Ovary (tissue), 10 donors: ENCODE results near the gene POLR2J2. TPM values are rescaled to one million over a fixed set of nuclear protein-coding genes. Genes with fewer than 3 reads are reported as not detected.
"Not testable (repeated sequence)": the region's sequence is repeated elsewhere in the genome, so short reads cannot be mapped to it uniquely, and the experiment has no call there.

Source experiments
- DNase-seq, 5 donors: peaks; one replicate each; pipeline ENCODE4 v3.0.0-alpha.2; 2019 to 2020
- H3K27ac ChIP-seq, 2 donors: fragments of 200-600 bp; one replicate each; pipeline versions ENCODE4 v1.5.1 to v1.8.0; 2019 to 2022
- H3K27me3 ChIP-seq: fragments of 200-600 bp; one replicate; pipeline ENCODE4 v1.8.0; 2022
- H3K36me3 ChIP-seq: fragments of 200-600 bp; sonication (generic); one replicate; pipeline ENCODE4 v1.5.1; 2019
- H3K4me1 ChIP-seq: one replicate; pipeline ENCODE4 v1.8.1; 2013; ENCODE audit warnings: mild to moderate bottlenecking, moderate library complexity; ENCODE audit not compliant: insufficient read depth
- H3K4me3 ChIP-seq: fragments of 200-600 bp; sonication (generic); one replicate; pipeline ENCODE4 v1.5.1; 2017
- H3K9me3 ChIP-seq, 2 donors: fragments of 200-600 bp in 1 of 2; sonication (generic) in 1 of 2; one replicate each; pipeline versions ENCODE4 v1.5.1 to v1.8.1; 2013 to 2019; ENCODE audit warnings: mild to moderate bottlenecking in 1 of 2, moderate library complexity in 1 of 2
- WGBS, 3 donors: extraction: QIAGEN DNeasy Blood & Tissue Kit in 1 of 3; methylation state at CpG; one replicate each; pipeline versions ENCODE4 v1.1.5 to v1.1.7; 2013 to 2017; 5-methylcytosine and 5-hydroxymethylcytosine counted together
- intact Hi-C, 4 donors: fragments of 100-400 bp; cut with DNase I; formaldehyde crosslinking; loops; one replicate each; pipeline versions ENCODE4 v1.11.0 to v1.15.1; 2022 to 2023
- long read RNA-seq, 3 donors: library from polyadenylated mRNA in 2 of 3; unstranded in 2 of 3; transcript quantifications; one replicate each; pipeline ENCODE4 v2.0.0 and lab custom pipeline, GENCODE V29; 2021 to 2026
- polyA plus RNA-seq, 2 donors: library from polyadenylated mRNA; stranded (reverse); fragments of 200-250 nt in 1 of 2; fragments of 350-450 nt in 1 of 2; fragmentation: Illumina TruSeq in 1 of 2; extraction: RNeasy Lipid Tissue Mini Kit (QIAGEN cat#74804) in 1 of 2; gene quantifications; one replicate each; pipeline ENCODE4 v1.2.3, GENCODE V29; 2013 to 2014
- total RNA-seq, 7 donors: library from RNA; depleted of rRNA in 2 of 7; stranded (reverse); fragments of >200 nt in 2 of 7; fragmentation: NEBNext Ultra II Directional in 3 of 7; extraction: Animal tissue kit (Norgen Biotek cat#: 25700) in 3 of 7; gene quantifications; one replicate each; pipeline versions ENCODE4 v1.1.0 to v1.2.4, GENCODE V29; 2016 to 2023
- donor health status: DM: no; HTN: no; CAD: no; lungs with moderate emphysema.
- donor health status: DM: no; HTN: no; CAD: no.
- donor health status: Bipolar disorder and iron deficiency.
- donor health status: DM: yes; HTN: yes; CAD: no.
- donor health status: DM: no; HTN: no; CAD: no.
- donor health status: DM: yes; HTN: yes; CAD: no.

The POLR2J2 gene
- total RNA-seq = 1 to 10 TPM in 6 of 7 donors, under 1 TPM in 1; 0.46 to 8.7 (median 5.7) TPM
- polyA plus RNA-seq = 1 to 10 TPM; 2.0 to 3.1 TPM
- long read RNA-seq, donor 1, partial matches to known transcripts = 0 of 1 reads
- long read RNA-seq, donor 1, other reads (novel, unspliced or antisense) = 0 of 1 reads
- long read RNA-seq, donor 2, partial matches to known transcripts = 0 of 1 reads
- long read RNA-seq, donor 2, other reads (novel, unspliced or antisense) = 0 of 1 reads
- long read RNA-seq, donor 3 = 0 reads

DNA sequence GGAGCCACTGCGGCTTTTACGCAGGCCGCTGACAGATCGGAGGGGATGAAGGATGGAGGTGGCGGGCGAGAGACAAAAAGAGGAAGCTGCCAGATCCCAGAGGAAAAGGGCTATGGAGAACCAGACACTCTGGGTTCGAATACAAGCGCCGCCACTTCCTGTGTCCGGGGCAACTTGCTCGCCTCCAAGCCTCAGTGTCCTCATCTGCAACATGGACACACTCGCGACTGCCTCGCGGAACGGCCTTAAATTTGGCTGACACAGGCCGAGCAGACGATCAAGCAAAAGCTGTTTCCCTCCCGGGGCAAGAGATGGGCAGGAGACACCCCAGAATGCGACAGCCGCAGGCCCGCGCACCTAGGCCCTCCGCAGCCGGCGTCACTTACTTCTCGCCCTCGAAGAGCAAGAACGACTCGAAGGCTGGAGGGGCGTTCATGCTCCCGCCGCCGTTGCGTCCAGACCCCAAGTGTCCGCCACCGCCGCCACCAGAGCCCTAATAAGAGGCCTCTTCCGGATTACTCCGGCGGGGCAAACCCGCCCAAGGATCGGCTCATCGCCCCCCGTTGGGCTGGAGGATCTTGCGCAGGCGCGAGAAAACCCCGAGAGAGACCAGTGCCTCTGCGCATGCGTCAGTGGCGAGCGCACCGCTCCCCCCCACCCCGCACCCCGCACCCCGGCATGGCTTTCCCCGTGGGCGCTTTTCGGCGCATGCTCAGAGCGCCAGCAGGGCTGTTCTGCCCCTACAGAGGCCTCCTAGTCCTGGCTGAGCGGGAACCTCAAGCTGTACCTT is at the start of gene POLR2J2:
POLR2J2 (minus strand) TSS at position 498 of the 790 bp plus-strand sequence; CDS start at position 436, 62 bp downstream.
- H3K27me3 ChIP-seq, H3K36me3 ChIP-seq, intact Hi-C loops, H3K9me3 ChIP-seq, H3K27ac ChIP-seq, H3K4me1 ChIP-seq: not testable (repeated sequence)
- 1% methylated on average over 37 of the region's 63 CpGs; no CpG with 5 or more reads in 2 of the 3 donors for WGBS, 3 donors
- H3K4me3 ChIP-seq = peak within 1 kb of the TSS; percentile 32
- peak in 2 of 5 donors; percentile 86 to 98 for DNase-seq

DNA sequence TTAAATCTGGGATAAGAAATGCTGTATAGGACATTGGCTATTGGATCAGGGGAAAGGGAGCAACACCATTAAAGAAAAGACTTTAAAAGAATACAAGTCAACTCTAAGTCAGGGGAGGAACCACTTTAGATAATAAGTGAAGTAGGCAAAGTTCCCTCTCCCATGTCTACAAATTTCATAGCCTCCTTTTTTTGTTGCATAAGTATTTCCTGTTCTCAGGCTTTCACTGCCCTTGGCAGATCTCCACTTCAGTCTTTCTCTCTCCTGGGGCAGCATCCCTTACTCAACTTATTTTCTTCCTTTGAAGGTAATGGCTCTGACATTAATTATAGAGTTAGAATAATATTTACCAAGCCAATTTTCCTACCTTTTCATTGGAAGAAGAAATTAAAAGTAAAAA is 47.0 kb upstream of the POLR2J2 start:
- H3K4me1 ChIP-seq, DNase-seq, intact Hi-C loops, H3K9me3 ChIP-seq, H3K27me3 ChIP-seq, H3K27ac ChIP-seq, H3K4me3 ChIP-seq, H3K36me3 ChIP-seq: not testable (repeated sequence)

DNA sequence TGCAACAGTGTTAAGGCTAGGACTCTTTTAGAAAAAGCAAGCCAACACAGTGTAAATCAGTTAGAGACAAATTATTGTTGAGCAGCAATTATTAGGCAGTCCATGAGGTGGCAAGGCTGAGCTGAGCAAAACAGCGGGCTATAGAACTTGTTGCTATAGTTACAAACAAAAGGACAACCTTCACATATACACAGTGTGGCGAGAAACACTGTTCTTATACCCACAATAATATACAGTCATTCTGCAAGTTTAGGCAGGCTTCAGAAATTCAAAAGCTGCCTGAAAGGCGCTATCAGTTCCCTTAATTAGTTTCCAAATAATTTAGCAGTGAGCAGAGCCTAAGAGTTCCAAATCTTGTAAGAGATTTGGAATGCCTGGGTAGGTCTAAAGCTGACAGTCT is 44.3 kb upstream of the POLR2J2 start:
- intact Hi-C loops, H3K27me3 ChIP-seq, H3K27ac ChIP-seq, H3K4me3 ChIP-seq, DNase-seq, H3K4me1 ChIP-seq, H3K36me3 ChIP-seq, H3K9me3 ChIP-seq: not testable (repeated sequence)
- WGBS, 3 donors = 72 to 84% (median 80%) methylated on average over 2 to 3 of the region's 3 CpGs

DNA sequence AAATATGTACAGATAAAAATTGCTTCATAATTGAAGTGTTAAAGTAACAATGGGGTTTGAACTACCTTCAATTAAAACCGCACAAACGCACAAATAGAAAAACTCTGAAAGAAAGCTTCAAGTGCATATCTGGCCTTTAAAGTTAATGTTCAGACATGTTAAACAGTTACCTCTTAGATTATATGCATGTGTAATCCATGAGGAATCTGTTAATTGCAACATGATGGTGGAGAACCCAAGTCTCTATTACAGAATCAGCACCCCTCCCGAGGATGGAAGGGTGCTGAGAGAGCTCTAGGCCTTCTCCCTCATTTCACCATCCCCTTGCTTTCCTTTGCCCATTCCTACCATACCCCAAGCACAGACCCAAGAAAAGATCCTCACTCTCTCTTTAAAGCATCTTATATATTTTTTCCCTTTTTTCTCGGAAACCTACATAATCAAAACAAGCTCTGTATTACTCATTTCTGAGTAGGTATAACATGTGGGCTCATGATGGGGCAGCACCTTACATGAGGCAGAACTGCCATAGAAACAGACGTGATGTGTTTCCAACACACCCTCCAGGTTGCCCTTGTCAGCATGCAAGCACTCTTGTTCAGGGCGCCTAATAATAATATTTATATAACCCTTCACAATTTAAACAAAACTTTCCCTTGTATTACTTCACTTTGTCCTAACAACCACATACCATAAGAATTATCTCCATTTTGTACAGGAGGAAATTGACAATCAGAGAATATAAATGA is 43.5 kb upstream of the POLR2J2 start:
- H3K27ac ChIP-seq, H3K36me3 ChIP-seq, H3K27me3 ChIP-seq, H3K4me3 ChIP-seq, H3K9me3 ChIP-seq, intact Hi-C loops, DNase-seq, H3K4me1 ChIP-seq: not testable (repeated sequence)
- WGBS, 3 donors = 76 to 89% (median 78%) methylated on average over 5 to 6 of the region's 6 CpGs

DNA sequence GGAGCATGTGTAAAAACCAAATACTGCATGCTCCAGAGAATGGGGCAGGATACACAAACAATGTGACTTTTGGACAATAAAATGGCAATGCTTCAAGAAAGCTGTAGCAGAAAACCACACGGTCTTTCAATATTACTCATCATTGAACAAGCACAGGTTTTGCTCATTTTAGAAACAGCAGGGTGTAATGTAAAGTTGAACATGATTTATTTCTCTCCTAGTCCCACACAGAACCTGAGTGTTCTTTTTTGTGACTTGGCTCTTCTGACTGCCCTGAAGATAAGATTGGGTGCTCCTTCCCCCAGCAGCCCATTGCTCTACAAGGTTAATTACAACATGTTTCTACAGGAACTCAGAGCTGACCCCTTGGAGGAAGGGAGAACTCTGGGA is 42.2 kb upstream of the POLR2J2 start:
- H3K4me3 ChIP-seq, intact Hi-C loops, H3K27me3 ChIP-seq, H3K36me3 ChIP-seq, DNase-seq, H3K9me3 ChIP-seq, H3K27ac ChIP-seq, H3K4me1 ChIP-seq: not testable (repeated sequence)
- no CpG with 5 or more reads among the region's 1 CpG for WGBS, 3 donors

DNA sequence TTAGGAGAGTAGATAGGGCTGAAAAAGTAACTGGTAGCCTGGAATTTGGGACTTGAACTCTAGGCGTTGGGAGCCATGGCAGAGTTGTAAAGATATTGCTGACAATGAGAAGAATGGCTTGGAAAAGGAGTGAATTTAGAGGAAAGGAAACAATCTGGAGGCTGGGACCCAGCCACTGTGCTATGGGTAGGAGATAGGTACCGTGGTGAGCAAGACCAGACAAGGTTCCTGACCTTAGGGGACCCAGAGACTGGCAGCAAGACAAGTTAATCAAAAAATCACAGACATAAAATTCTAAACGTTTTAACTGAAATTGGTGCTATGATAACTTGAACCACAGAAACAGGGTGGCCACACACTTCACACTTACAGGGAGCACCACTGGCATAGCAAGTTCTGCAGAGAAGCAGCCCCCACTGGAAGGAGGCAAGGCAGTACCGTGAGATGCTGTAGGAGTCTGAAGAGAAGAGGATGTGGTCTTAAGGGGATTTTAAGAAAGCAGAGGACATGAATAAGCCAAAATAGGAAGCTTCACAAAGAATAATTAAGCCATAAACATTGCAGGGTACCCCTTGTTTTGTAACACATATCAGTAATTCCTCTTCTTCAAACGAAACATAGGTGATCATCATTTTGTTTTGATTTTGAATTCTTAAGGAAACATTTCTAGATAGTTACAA is 41.7 kb upstream of the POLR2J2 start:
- intact Hi-C loops, H3K36me3 ChIP-seq, H3K27me3 ChIP-seq, DNase-seq, H3K27ac ChIP-seq, H3K9me3 ChIP-seq, H3K4me3 ChIP-seq, H3K4me1 ChIP-seq: not testable (repeated sequence)
- 32 to 41% (median 36%) methylated on average over 5 of the region's 5 CpGs for WGBS, 3 donors

DNA sequence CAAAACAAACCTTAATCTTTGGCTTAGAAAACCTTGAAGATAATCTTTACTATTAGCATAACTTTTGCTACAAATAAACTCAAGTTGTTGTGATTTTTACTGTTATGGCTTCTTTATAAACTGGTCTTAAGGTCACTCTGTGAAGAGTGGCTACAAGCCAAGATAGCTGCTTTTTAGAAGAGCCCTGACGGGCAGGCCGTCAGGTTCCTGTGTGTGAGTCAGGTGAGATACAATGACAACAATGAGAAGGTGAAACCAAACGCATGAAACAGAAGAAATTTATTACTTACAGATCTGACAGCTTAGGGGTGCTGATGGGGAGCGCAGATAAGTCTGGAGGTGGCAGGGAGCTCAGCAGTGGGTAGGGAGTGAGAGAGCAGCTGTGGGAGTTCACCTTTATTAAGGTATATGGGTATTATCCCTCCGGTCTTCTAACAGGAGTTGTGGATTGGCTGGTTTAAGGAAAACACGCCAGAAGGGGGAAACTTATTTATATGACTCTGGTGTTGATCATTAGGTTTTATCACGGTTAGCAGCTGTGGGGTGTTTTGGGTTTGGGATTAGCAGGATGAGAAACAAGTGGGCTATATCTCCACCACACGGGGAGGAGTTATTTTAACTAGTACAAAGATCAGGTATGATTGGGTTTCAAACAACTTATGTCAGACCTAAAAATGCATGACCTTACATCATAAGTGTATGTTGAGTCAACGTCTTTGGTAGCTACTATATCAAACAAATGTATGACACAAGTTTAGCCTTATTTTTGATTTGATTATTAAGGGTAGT is 27.7 kb upstream of the POLR2J2 start:
- H3K4me3 ChIP-seq, intact Hi-C loops, H3K36me3 ChIP-seq, DNase-seq, H3K9me3 ChIP-seq, H3K27ac ChIP-seq, H3K27me3 ChIP-seq, H3K4me1 ChIP-seq: not testable (repeated sequence)
- 19 to 51% (median 39%) methylated on average over 9 of the region's 9 CpGs for WGBS, 3 donors

DNA sequence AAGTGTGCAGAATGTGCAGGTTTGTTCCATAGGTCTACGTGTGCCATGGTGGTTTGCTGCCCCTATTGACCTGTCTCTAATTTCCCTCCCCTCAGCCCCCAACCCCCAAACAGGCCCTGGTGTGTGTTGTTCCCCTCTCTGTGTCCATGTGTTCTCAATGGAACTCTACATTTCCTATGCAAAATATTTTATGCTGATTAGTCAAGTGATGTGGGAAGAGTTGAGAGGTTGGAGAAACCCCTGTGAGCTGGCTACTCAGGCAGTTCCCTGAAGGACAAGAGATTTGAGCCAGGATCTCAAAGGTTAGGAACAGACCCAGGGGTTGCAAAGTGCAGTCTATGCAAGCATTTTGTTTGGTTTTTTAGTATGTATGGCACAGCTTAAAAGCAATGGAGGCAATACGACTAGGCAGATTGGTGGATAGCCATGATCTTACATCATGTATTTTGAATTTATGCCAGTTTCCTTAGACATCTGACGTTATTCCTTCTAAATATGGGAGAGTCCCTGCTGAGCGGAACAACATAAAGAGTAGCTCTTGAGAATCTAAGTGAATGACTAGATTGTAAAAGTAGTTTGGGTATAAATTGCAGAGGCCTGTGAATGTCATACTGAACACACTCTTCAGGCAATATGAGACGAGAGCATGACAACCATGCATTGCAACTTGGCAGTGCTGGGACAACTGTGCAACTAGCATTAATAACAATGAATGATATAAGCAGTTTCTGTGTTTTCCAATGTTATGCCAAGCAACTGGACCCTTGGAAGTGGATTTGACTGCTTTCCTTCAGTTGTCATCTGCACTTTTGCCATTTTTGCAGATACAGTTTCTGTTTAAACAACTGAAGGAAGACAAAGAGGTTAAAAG is 26.4 kb upstream of the POLR2J2 start:
- H3K9me3 ChIP-seq, H3K4me1 ChIP-seq, H3K36me3 ChIP-seq, H3K4me3 ChIP-seq, intact Hi-C loops, H3K27ac ChIP-seq, H3K27me3 ChIP-seq, DNase-seq: not testable (repeated sequence)
- WGBS, 3 donors = 74 to 83% (median 83%) methylated on average over 5 of the region's 5 CpGs

DNA sequence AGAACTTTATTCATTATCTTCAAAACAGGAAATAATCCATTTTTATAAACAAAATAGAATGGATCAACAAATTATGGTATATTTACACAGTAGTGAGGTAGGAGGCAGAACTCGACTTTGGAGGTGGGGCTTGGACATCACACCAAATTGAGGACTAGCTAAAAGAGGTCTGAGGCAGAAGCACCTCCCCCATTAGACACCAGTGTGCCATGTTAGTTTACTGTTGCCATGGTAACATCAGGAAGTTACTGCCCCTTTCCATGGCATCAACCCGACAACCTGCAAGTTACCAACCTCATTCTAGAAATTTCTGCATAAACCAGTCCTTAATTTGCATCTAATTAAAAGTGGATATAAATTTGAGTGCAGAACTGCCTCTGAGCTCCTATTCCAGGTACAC is 24.5 kb upstream of the POLR2J2 start:
- H3K4me1 ChIP-seq, H3K4me3 ChIP-seq, DNase-seq, H3K27ac ChIP-seq, H3K9me3 ChIP-seq, intact Hi-C loops, H3K27me3 ChIP-seq, H3K36me3 ChIP-seq: not testable (repeated sequence)
- 45 to 50% methylated on average over 1 of the region's 2 CpGs; no CpG with 5 or more reads in 1 of the 3 donors for WGBS, 3 donors

DNA sequence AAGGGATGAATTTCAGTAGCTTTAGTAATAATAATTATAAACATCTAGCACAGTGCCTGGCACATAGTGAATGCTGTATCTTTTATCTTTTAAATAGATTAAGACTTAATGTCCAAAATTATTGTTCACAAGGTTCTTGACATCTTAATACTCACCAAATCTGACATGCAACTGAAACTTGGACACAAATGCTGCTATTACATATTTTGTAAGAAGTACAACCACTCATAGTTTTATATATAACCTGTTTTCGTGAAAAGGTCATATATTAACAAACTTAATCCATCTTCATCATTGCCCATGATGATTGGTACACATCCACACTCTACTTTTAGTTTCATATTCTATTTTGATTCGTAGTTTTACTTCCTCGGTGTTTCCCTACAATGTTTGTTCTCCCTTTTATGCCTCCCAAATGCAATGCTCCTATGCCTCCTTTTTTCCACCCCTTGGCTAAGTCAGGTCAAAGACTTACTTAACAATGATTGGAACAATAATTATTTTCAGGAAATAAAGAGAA is 23.6 kb upstream of the POLR2J2 start:
- WGBS, 3 donors = 64 to 71% (median 67%) methylated on average over 1 to 3 of the region's 3 CpGs
- intact Hi-C loops, H3K9me3 ChIP-seq, H3K4me3 ChIP-seq, H3K27me3 ChIP-seq, DNase-seq, H3K36me3 ChIP-seq, H3K4me1 ChIP-seq, H3K27ac ChIP-seq: not testable (repeated sequence)
